ENCODE measurements around the gene FGB.

Gene FGB

DNA sequence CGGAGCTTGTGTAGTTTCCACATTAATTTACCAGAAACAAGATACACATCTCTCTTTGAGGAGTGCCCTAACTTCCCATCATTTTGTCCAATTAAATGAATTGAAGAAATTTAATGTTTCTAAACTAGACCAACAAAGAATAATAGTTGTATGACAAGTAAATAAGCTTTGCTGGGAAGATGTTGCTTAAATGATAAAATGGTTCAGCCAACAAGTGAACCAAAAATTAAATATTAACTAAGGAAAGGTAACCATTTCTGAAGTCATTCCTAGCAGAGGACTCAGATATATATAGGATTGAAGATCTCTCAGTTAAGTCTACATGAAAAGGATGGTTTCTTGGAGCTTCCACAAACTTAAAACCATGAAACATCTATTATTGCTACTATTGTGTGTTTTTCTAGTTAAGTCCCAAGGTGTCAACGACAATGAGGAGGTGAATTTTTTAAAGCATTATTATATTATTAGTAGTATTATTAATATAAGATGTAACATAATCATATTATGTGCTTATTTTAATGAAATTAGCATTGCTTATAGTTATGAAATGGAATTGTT, at the start of gene FGB:
Gene FGB, plus strand, starts transcription at position 315 of the 558 bp plus-strand sequence. Its CDS starts 8 bp downstream, at position 323.
- DNase-seq = no peak

DNA sequence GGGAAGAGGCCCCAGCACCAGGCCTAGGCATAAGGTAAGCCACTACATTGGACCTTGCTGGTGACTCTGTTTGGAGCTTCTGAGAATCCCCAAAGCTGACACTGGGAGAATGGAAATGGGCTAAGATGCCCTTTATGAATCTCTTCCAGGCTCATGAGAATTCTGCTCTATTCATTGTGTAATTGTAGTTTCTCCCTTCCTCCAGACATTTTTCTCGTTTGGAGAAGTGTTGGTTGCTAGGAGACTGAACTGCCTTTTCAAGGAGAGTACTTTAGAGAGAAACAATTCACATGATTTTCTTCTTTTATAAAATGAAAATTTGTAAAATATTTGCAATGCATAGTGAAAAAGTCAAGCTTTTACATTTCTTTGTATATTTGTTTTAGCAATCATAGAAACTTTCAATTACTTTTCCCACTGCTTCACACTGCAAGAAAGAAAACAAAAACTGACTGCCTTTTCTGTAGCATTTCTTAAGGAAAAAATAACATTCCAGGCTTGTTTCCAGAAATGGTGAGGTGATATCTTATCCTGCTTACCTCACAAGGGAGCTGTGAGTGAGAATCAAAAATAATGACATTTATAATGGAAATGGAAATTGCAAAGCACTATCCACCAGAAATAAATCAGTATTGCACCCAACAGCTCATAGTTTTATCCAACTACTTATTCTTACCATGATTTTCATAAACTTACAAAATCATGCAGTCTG, 46.3 kb upstream of the FGB start:
- DNase-seq = no peak

GRCh38 chr4:154517591-154517990, 45.2 kb upstream of the FGB start:
- no peak for DNase-seq

GRCh38 chr4:154519214-154519613, 43.6 kb upstream of the FGB start:
- DNase-seq = no peak

- DNase-seq = no peak
Measured at GRCh38 chr4:154521607-154522006, 41.2 kb upstream of the FGB start.

DNA sequence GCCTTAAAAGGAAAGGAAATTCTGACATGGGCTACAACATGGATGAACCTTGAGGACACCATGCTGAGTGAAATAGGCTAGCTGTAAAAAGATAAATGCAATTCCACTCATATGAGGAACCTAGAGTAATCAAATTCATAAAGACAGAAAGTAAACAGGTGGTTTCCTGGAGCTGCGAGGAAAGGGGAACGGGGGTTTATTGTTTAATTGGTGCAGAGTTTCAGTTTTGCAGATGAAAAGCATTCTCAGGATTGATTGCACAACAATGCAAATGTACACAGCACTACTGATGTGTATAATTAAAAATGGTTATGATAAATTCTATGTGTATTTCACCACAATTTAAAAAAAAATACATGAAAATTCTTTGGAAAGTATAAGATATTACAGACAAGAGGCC, 36.7 kb upstream of the FGB start:
- peak; percentile 30 for DNase-seq

GRCh38 chr4:154527308-154527707, 35.5 kb upstream of the FGB start:
- DNase-seq = no peak

- DNase-seq = no peak
Measured at GRCh38 chr4:154528869-154529268, 33.9 kb upstream of the FGB start.

DNA sequence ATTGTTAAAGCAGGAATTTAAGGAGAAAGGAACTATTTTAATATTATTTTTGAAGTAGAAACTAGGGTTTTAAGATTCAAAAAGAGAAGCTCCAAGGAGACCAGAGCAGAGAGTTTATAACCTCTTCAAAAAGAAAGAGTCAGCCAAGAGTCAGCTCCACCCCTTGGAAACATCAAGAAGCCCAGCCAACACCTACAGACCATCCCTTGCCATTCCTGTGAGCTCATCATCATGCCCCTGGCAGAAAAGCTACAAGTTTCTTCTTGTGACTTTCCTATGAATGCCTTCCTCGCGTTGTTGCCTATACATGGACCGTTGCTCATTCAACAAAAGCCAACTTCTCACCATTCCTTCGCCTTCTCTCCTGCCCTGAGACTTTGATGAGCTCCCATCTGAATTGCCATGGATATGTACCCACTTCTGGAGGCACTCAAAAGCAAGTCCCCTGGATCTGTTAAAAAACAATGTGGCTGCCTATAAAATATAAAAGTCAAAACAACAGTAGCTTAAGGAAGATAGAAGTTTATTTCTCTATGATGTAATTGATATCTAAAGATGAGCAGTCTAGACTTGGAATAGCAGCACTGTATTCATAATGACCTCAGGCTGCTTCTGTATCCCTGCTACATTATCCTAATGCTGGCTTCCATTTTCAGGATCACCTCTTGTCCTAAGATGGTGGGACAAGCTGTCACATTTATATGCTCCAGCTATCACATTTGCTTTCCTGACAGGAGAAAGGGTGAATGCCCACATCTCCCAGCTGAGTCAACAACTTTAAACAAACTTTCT, 32.9 kb upstream of the FGB start:
- DNase-seq = no peak

DNA sequence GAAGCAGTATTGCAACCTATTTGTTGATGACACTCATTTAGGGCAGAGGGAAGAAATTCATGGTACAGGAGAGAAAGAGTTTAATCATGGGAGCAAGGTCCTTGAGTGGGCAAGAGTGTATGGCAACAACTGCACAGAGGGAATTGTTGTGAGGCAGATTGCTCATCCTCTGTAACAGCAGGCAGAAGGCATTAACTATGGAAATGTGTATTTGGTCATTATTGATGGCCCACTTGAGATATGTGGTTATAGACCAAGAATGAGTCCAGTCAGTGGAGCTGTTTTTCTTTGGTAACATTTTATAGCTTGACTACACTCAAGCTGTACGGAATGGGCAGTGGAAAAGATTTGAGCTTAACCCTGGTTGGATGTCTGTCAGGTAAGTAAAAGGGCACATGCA, 28.5 kb upstream of the FGB start:
- no peak for DNase-seq

- no peak for DNase-seq
Measured at GRCh38 chr4:154542271-154542879, 20.4 kb upstream of the FGB start.

- no peak for DNase-seq
Measured at GRCh38 chr4:154545689-154546088, 17.1 kb upstream of the FGB start.

DNA sequence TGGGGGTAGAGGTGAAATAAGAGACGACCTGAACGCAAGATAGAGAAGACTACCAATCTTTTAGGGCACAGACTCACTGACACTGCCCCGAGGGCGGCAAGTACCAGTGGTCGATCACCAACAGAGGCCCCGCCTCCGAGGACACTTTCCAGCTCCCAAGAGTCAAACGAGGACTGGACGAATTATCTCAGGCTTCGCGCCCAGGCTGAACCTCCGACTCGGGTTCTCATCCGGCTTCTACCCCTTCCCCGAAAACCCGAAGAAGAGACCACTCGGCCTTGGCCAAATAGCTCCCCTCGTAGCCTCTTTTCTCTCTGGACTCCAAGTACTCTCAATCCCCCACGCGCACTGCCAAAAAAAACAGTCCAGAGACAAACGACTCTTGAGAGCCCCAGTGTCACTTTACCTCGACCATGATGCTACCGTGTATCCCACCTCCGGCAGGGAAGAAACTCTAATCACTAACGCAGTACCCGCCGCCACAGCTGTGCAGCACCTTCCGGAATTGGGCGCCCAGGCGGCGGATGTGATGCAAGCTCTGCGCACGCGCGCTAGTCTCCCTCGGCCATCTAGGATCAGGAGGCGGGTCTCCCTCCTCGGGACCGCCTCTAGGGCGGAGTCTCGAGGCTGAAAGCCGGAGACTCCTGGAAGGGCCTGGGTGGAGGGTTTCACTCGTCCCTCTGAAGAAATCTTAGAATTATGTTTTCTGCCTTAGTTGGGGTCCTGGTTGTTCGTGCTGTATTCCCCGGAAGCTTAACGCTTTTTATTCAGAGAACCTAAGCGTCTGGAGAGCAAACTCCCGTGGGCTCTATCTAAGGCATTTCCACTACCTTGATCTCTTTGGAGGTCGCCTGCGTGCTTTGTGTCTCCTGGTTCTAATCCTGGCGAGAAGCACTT, 12.7 kb upstream of the FGB start, which contains the start of gene PLRG1:
Gene PLRG1, minus strand, starts transcription at position 507 of the 897 bp plus-strand sequence. Its CDS starts 92 bp downstream, at position 415.
- peak; percentile 93 for DNase-seq

- peak; percentile 59 for DNase-seq
Measured at GRCh38 chr4:154551872-154552686, 10.7 kb upstream of the FGB start.

GRCh38 chr4:154559141-154559493, 3.7 kb upstream of the FGB start:
- no peak for DNase-seq

DNA sequence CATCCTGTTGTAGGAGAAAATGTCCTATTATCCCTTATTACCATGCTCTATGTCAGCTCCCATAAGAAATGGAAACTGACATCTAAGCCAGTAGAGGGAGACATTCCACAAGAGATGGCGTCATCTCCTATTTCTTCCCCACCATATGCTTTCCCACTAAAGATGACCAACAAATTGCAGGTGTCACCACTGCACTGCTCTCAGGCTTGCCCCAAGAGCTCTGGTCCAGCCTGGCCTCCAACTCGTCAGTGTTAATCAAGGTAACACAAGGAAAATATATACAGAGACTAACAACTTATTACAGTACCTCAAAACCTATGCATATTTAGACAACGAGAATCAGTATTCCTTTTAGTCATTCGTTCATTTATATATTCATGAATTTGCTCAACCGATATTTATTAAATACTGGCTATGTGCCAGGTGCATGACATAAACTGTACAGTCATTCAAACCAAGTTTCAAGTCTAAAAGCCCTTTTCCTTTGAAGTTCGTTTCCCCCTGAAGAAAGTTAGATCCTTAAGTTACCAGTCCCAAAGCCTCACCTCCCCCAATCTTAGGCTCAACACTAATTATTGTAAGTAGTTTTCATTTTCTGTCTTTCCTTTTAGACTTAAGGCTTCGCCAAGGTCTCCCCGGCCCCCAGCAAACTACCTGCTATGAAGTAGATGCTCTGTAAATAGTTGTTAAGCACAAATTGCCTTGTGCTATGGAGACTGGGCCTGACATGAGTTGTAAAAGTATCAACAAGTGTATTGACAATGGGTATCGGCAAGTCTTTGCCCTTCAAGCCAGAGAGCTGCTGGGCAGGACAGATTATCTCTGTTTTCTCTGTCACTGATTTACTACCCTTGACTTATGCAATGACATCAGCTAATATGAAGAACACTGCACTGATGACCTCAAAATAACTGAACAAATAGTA, 3.1 kb upstream of the FGB start:
- DNase-seq = peak; percentile 68

DNA sequence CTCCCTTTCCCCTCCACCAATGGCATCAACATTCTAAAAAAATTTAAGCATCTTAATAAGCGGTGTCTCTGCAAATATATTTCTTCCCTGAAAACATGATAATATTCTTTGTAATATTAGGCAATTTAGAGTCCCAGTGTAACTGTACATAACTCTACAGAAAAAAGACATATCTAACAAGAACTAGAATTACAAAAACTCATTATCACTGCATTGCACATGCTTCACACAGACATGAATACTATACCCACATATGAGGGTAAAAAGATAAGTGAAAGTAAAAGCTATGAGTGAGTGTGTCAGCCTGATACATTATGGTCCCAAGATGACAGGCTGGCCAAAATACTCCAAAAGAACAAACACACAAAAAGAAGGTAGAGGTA, 2.4 kb upstream of the FGB start:
- DNase-seq = no peak

DNA sequence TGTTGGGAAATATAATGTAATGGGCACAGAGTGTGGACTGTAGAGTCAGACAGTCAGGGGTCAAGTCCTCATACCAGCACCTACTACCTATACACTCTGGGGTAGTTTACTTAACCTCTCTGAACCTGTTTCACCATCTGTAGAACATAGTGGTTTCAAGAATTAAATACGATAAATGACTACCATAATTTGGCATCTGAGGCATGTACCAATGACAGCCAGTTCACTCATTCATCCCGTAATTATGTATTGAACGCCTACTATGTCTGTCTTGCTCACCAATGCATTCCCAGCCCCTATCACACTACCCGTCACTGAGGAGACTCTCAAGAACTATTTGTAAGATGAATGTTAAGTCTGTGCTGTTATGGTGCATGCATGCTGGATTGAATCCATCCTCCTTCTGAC, 2.0 kb upstream of the FGB start:
- DNase-seq = no peak

DNA sequence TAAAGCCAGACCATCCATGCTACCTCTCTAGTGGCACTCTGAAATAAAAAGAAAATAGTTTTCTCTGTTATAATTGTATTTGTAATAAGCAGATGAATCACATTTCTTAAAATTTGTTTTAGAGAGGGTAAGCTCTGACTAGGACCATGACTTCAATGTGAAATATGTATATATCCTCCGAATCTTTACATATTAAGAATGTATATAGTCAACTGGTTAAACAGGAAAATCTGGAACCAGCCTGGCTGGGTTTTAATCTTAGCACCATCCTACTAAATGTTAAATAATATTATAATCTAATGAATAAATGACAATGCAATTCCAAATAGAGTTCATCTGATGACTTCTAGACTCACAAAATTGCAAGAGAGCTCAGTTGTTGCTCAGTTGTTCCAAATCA, 1.5 kb downstream of the FGB start:
- no peak for DNase-seq

DNA sequence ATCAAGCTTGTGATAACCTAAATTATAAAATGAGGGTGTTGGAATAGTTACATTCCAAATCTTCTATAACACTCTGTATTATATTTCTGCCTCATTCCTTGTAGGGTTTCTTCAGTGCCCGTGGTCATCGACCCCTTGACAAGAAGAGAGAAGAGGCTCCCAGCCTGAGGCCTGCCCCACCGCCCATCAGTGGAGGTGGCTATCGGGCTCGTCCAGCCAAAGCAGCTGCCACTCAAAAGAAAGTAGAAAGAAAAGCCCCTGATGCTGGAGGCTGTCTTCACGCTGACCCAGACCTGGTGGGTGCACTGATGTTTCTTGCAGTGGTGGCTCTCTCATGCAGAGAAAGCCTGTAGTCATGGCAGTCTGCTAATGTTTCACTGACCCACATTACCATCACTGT, 2.9 kb downstream of the FGB start:
- no peak for DNase-seq

Data from NCI-H69 (cell line).